Measurements from ENCODE around the gene CASR.
A peak's percentile ranks its signal among the peaks of the same experiment; 100 is the strongest.

CASR gene

DNA sequence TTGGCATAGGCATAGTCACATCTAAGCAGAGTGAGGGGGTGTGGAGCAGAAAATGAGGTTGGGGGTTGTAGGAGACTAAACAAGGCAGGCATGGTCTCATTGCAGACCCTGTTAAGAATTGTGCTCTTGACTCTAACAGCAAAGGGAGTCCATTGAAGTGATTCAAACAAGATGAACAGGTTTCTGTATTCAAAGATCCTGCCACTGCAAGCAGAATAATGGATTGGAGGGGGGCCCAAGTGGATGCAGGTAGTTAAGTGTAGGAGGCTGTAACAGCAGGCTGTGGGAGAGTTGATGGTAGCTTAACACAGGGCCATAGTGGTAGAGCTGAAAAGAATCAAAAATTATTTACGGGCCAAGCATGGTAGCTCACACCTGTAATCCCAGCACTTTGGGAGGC lies 34.4 kb downstream of the CASR start:
- DNase-seq: no peak

DNA sequence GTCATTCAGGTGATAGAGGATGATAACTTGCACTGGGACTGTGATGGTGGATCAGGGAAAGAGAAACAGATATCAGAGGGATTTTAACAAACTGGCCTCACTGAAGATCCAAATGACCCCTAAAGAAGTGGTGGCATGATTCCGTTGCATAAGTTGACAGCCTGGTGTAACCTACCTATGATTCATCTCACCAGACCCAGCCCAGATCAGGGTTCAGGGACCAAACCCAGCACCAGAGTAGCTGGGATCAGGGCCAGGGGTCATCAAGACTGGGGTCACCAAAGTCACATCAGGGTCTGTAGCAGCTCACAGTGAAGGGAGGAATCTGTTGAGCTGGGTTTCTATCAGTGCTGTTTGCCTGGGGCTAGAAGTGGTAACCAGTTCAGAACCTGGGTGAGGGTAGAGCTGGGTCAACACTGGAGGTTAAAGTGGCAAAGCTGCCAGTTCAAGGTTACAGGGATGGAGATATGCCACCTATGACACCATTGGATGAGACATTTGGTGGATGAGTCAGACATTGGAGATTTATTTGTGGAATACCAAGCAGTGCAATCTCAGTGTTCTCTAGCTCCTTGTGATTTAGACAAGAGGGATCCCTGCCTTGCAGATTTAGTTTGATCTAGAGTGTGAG lies 35.9 kb downstream of the CASR start:
- no peak for DNase-seq

DNA sequence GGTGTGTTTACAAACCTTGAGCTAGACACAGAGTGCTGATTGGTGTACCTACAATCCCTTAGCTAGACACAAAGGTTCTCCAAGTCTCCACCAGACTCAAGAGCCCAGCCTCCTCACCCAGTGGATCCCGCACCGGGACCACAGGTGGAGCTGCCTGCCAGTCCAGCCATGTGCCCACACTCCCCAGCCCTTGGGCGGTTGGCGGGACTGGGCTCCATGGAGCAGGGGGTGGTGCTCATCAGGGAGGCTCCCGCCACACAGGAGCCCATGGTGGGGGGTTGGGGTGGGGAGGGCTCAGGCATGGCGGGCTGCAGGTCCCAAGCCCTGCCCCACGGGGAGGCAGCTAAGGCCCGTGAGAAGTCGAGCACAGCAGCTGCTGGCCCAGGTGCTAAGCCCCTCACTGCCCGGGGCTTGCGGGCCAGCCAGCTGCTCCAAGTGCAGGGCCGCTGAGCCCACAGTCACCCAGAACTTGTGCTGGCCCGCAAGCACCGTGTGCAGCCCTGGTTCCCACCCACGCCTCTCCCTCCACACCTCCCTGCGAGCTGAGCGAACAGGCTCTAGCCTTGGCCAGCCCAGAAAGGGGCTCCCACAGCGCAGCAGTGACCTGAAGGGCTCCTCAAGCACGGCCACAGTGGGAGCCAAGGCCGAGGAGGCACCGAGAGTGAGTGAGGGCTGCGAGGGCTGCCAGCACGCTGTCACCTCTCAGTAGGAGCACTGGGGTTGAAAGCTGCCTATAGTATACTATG lies 43.7 kb downstream of the CASR start:
- DNase-seq: no peak

DNA sequence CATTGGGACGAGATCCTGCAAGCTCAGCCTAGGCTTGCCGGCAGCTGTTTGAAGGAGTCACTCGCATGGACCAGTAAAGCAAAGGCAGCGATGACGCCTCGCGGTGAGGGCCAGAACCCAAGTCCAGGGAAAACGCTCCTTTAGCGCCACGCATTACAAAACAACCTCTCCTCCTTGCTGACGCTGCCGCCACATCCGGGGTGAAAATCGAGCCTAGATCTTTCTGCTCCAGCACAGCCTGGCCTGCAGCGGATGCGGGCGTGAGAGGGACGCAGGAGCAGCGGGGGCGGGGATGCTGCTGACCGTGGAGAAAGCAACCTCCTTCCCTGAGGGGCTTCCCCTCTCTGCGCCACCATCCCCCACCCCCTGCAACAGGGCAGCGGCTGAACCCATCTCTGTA lies 46.7 kb downstream of the CASR start:
- no peak for DNase-seq

DNA sequence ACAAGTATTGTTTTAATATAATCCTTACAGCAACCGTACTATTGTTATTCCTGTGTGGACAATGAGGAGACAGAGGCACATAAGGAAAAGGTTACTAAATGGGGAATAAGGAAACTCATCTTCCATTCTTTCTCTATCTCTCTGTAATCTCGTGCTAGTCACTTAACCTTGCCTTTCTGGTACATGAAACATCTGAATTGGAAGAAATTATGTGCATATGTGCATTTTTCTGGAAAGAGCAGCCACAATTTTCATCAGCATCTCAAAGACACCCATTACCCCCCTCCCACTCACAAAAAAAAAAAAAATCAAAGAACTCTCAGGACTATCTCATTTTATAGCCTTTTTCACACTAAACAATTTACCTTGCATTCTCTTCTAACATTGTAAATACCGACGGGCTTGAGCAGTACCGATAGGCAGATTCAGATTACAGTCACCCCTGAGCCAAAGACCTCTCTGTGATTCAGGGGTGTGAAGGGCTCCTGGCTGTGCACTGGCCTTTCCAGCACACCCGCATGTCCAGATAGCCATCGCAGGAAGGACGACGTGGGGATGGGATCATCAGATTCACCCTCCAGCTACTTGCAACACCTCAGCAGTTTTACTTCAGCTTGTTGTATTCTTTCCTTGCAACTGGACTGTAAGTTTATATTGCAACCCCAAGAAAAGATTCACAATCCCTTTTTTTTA lies 48.1 kb downstream of the CASR start:
- no peak for DNase-seq

DNA sequence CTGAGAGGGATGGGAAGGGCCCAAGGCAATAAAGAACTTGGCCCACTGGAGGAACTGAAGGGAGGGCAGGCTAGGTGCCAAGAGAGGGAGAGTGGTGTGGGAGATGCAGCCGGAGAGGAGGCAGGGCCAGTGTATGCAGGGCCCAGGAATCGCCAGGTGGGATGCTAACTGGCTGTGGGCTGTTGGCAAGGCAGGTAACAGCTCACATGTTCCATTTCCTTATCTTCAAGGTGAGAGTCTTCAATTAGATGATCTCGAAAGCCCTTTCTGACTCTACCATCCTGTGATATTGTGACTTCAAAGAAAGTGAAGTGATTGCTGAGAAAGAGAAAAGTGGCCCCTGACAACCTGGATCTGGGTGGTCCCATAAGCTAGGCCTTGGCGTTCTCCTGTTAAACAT lies 49.0 kb downstream of the CASR start:
- no peak for DNase-seq

DNA sequence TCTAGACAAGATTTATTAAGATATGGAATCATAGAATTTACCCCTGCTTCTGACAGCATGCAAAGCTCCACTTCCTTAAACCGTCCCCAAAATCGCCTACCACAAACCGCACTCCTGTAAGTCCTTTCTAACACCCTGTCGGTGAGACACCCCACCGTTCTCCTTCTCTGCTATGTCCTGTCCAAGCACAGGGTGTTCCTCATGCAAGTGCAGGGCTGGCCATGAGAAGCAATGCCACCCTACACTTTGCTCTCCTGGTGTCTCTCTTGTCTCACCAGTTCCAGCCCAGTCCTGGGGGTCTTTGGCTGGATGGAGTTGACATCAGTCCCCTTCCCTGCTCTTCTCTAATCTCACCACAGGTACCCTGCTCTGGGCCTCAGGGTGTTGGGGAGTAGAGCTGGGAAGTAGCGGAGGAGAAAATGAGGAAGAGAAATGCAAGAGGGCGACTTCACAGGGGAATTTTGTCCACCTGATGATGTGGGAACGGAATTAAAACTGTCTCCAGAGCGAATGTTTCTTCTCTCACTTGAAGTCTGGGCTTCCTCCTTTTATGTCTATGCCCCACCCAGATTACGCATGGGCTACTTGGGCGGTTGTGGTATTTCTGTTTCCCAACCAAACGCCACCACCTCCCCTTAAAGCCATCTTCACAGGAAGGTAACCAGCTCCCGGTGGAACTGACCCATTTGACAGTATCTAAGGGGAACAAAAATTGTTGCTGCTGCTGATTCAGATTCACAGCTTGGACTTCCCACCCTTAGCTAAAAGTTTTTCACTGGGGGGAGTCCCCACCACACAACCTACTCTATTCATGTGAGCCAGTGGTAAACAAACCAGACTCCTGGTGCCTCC lies 49.9 kb downstream of the CASR start:
- DNase-seq: no peak

DNA sequence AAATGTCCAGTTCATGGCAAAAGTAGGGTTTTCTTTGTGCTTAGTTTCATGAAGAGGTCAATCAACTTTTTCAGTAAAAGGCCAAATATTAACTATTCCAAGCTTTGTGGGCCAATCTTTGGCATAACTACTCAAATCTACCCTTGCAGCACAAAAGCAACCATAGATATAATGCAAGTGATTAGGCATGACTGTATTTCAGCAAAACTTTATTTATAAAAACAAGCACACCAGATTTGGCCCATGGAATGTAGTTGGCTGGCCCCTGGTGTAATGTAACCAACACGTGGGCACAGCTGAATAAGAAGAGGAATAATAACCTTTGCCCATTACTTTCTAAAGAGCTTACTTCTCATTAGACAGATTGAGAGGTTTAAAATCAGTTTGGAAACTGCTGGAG lies 50.6 kb downstream of the CASR start:
- DNase-seq: no peak

DNA sequence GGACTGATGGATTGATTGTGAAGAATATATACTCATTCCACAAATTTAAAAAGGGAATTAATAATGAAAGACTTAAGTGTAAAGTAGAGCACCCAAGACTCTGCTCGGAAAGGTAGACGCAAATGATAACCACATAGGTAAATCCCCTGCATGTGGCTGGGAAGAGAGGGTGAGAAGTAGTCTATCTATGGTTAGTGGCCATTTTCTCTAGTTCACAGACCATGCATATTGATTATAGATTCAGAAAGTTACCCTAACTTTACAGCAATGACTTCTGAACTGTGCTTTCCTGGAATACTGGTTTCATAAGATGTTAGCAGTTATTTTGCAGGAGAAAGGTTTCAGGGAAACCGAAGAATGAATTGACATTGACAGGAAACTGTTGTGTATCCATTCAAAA lies 51.7 kb downstream of the CASR start:
- DNase-seq: no peak

DNA sequence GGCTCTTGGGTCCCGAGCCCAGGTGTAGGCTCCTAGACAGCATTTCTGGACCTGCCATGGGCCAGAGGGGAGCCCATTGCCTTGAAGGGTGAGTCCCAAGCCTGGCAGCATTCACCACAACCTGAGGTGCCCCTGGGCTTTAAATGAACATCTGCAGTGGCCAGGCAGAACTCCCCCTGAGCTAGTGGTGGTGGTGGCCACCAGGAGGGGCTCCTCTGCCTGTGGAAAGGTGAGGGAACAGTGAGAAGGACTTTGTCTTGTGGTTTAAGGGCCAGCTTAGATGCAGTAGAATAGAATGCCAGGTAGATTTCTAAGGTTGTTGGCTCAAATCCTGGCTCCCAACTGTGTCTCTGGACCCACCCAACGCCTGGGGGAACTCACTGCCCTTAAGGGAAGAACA lies 55.6 kb downstream of the CASR start:
- no peak for DNase-seq

DNA sequence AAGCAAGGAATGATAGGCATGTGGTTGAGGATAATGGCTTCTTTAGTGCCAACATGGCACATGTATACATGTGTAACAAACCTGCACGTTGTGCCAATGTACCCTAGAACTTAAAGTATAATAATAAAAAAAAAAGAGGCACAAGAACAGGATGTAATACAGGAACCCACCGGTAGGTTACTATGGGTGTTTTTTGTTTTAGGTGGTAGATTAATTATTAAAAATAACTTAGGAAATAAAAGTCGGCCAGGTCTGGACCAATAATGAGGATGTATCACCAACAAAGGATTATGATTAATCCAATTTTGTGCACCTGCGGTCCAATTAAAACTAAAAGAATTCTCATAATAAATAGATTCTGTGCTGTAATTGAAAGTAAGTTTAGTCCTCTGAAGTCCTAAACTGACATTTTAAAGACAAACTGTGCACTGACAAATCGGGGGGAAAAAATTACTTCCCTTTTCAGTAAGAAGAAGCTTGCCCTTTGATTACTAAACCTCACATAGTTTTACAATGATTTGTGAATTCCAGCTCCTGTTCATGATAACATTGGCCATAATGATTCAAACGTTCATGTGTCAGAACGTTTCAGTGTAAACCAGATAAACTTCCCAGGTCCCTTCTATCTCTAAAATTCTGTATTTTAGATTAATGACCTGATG lies 62.2 kb downstream of the CASR start:
- DNase-seq: no peak

DNA sequence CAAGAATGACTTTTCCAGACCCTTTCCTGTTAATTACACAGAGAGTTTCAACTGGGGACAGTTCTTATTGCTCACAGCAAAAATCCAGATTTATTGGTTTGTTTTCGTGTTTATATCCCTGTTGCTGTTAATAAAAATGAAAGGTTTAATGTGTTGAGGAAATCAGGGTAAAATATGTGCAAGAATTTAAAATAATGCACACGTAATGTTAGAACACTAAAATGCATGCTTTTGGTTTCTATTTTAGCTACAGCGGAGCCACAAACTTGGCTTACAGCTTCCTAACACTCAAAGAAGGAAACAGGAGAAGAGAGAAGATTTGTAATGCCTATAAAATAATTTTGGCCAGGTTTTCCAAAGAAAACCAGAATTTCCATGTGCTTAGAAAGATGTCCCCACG lies 62.7 kb downstream of the CASR start:
- DNase-seq: no peak

DNA sequence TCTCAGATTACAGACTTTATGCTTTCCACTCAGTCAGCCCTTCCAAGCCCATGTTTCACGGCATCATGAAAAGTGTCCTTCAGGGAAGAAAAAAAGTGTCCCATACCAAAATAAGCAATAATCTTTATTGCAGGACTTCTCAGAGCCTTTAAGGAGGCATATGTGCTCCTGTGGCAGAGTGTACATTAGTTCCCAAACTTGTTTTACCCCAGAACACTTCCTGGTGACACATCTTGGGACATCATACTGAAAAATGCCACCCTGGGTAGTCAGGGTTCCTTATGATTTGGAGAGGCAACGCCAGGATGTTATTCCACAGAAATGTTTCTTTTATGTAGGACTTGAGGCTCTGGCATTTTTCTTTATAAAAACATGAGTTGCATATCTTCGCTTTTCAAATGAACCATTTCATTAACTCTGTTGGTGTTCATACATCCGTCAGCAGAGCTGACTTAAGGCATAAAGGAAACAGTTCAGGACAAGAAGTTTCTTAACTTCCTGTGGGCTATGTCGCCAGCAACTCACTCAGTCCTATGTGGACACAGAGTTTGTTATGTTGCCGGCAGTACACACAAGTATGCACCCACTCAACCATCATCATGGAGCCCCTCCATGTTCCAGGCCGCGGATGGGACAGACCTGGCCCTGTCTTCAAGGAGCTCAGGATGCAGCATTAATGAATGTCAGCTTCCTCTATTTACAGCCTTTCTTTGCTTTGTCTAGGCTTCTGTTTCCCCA lies 63.8 kb downstream of the CASR start:
- no peak for DNase-seq

DNA sequence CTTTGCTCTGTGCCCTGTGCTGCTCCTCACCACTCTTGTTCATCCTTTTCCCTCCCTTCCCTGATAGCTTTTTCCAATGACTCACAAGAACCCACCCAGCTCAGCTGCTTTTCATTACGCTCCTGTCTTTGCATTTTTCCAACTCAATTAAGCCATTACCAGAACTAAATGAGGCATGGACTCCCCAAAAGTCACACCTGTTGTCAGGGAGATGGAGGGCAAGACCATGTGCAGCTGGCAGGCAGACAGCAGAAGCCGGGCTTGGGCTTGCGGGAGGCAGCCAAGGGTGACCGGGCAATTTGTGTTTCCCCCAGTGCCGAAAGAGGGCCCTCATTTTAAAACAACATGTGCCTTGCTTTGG lies 64.3 kb downstream of the CASR start:
- DNase-seq: no peak

DNA sequence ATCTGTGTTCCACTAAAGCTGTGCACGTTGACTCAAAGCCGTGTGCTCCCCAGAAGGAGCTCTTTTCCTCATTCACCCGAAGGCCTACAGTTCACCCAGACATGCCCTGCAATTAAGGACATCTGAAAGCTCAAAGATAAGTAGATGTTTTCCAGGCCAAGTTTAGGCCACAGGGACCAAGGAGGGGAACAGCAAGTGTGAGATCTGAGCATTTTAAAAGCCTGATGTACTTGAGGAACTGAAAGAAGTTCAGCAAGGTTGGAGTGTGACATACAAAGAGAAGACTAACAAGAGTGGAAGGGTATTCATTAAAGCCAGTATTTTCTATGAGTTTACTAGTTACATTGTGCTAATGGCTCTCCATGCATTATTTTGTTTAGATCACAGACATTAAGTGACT lies 68.0 kb downstream of the CASR start:
- DNase-seq: no peak

DNA sequence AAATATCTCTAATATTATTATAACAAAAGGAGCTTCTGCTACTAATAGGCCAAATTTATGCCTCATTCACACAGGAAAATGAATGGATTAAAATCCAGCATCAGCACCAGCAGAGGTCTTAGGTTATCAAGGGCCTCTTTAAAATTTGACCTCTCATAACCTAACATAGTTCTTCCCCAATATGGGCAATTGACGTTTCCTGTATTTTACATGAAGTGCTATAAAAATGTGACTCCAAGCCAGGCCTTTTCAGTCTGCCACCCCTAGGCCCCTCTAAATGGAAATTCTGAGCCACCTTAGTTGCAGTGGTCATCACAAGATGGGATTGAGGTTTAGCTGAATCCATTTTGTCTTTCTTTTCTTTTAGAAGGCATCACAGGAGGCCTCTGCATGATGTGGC lies 70.1 kb downstream of the CASR start:
- DNase-seq: no peak

DNA sequence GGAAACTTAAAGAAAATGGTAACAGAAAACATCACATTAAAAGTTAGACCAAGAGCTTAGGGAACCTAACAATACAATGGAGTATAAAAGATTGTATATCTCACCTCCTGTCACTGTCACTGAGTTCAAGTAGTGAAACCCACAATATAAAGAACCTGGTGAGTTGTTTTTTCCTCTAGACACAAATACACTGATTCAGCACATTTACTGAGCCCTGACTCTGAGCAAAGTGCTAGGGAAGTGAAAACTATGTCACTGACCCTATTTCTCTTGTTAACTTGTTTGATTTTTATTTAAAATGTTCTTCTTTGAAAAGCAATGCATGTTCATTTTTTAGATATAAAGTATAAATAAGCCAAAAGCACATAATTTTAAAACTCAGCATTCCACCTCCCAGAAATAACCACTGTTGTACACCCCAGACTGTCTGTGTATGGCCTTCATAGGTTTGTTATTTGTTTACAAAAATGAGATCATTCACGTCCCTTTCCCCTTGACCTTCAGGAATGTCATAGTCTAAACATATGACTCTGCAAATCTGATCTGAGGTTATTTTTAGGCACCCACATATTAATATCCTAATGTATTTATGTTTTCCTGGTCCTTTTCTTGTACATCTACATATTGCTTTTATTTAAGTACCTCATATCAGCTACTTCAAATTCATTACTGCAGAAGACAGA lies 72.4 kb downstream of the CASR start:
- DNase-seq: no peak

DNA sequence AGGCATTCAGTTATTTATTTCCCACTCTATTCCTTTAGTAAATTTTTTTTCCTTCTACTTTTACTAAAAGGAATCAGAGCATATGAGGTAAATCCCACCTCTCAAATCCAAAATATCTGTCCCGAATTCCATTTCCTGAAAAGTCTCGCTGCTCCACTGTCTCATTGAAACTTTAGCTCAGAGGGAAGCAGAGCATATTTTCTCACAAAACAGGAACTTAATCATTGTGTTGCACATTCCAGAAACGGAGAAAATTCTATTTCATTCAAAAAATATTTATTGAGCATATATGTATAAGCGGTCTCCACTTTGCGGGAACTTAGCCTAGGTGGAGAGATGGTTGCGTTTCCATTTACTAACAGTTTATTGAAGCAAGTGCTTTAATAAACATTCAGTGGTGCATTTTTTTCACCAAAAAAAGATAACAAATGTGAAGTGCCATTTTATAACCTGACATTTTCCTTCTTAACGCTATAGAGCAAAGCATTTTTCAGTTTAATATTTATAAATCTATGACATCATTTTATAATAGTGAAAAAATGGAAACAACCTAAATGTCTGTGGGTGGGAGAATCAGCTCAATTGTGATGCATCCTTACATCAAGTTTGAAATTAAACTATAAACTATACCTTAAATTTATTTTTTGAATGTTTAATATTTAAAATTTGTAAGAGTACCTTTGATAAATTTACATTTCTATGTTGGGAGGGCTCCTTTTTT lies 74.3 kb downstream of the CASR start:
- no peak for DNase-seq

DNA sequence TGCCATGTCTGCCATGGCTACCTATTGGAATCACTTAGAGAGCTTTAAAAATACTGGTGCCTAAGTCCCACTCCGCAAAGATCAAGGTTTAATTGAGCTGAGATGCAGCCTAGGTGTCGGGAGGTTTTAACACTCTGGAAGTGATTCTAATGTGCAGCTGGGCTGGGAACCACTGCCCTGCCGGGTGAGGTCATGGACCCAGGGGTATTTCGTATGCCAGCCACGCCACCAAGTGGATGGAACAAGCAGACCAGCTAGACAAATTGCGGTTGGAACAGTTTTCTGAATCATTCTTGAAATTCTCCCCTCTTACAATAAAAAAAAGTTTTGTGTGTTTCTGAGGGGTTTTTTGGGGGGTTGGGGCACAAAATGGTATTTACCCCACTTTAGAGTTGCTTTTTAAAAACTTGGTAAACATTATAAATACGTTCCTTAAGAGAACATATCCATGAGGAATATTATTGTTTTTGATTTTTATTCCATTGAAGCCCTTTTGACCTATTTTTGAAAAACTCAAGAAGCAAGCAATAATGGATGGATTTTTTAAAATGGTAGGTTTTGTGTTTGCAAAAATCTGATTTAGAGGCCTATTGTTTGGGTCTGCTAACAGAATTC lies 75.4 kb downstream of the CASR start:
- DNase-seq: peak; percentile 38

DNA sequence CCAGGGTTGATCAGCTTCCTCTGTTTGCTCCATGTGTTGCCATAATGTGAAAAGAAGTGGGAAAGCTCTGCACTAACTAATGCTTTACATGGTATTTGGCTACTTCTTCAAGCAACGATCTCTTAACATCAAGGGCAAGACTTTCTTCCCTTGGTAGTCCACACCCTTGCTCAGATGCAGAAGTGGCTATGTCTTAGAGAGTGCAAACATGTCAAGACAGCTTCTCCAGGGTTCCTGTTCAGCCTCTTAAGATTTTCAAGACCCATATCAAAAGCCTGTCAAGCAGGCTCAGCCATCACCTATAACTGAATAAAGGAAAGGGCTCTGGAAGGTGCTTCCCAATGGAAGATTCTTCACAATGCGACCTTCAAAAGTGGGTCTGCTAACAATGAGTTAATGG lies 76.7 kb downstream of the CASR start:
- DNase-seq: no peak

DNA sequence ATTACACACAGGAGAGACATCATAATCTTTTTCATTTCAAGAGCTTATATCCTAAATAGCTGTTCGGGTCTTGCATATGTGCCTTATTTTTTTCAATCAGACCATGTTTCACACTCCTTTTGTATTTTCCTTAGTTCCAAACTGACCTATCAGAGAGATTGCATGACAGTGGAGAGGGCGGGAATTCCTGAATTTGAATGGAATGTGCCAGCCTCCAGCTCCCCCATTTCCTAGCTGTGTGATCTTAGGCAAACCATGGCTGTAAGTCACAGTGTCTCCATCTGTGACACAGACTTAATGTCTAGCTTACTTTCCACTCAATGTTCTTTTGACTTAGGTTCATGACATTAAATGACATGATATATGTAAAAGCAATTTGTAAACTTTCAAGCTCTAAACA lies 79.6 kb downstream of the CASR start:
- DNase-seq: no peak

Data from NCI-H526 treated with DMSO at 0.1 percent for 48 hours (cell line).